NCI-H526 treated with DMSO at 0.1 percent for 48 hours (cell line): ENCODE data around the gene MUSTN1.

Source experiments
- DNase-seq: peaks from one replicate; lab custom pipeline; 2025; lab: John Stamatoyannopoulos, UW

The MUSTN1 gene

DNA sequence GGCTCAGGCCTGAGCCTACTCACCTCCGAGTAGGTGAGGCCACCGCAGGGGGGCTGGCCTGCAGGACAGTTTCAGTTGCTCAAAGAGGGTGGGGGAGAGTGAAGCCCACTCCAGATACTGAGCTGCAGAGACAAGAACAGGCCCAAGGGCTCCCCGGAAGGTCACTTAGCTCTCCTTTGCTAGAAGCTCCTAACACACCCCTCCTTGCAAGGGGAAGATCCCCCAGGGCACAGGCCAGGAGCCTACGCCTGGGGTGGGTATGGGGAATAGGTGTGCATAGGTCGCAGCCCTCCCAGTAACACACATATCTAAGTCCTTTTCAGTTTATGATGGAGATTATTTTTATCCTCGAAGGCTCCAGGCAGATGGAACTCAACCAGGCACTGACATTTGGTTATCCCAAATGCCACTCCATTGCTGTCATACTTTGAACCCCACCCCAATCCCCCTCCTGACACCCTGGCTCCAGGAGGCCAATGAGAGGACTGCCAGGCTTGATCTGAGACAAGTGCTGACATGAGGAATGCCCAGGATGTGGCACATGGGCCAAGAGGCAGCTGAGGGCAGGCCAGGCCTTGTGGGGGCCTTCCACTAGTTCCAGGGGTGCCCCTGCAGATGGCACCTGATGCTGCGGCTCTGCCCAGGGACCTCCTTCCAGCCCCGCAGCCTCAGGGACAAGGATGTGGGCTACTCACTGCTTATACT lies 1.1 kb upstream of the MUSTN1 start:
- no peak for DNase-seq

DNA sequence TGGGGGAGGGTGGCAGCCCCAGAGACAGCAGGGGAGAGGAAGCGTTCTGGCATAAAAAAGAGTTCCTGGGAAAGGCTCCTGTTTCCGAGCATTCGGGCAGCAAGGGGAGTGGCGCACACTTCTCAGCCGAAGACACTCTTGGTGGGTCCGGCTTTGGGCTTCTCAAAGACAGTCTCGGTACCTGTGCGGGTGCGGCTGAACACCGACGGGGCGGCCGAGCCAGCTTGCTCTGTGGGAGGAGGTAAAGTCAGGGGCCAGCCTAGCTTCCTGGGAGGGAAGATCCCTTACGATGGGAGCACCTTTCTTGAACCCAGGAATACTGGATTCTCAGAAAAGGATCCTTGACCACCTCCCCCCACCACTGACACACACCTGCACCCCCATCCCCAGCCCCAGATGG lies 1.6 kb downstream of the MUSTN1 start:
- no peak for DNase-seq

DNA sequence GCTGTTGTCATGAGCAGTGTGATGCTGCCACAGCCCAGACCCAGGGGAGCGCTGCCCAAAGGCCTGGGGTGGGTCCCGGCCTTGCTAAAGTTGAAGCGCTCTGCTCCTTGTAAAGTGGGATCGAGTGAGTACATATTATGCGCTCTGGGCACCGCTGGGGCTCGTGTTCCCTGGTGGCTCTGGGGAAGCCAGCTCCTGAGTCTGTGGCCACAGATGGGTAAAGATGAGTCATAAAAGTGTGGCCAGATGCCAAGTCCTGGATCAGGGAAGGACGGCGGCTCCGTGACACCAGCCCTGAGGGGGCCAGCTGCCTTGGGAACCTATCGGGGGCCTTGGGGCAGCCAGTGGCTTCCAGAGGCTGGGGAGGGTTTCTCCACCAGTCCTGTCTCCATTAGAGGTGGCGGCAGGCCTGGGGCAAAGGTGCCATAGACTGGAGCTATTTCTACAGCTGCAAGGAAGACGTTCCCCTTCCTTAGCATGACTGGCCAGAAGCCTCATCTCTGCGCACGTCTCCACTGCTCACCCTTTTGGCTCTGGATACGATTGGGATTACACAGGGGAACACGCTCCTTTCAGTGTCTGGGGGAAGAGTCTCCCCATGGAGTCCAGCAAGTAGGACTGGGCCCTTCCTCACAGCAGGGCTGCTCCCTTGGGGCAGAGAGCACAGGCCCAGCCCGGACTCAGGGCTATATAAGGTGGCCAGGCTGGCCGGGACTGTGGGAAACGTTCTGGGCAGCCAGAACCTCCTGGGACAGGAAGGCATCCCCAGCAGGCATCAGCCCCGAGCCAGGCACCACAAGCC lies 3.1 kb downstream of the MUSTN1 start:
- DNase-seq: no peak

DNA sequence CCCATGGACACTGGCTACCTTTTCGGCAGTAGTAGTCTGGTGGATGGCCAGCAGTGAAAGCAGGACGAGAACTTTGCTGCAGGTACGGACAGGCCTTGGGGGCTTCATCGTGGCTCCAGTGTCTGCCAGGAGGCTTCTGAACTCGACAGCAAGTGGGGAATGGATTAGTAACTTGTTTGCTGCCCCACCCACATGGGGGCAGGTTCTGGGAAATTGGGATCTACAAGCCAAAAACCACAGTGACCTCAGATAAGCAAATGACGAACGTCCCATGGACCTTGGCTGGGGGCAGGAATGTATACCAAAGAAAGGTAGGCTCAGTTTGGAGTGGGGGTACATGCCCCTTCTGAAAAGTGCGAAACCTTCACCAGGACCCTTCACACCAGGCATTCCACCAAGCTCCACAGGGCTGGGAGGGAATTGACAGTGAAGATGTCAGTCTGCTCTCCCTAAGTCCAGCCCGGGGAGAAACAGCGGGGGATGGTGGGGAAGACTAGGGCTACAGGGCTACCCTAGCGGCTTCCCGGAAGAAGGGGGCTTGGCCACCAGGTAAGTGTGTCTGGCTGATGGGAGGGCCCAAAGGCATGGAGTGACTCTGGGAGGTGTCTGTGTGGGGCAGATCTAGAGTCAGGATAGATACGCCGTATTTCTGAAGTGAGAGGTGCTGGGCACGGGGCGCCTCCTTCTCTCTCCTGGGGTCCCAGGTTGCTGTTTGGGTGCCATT lies 4.1 kb downstream of the MUSTN1 start, which contains the start of gene ITIH4:
Gene ITIH4 (minus strand): TSS at position 138 of the 724 bp plus-strand sequence. CDS start 30 bp downstream, at position 108.
- no peak for DNase-seq

DNA sequence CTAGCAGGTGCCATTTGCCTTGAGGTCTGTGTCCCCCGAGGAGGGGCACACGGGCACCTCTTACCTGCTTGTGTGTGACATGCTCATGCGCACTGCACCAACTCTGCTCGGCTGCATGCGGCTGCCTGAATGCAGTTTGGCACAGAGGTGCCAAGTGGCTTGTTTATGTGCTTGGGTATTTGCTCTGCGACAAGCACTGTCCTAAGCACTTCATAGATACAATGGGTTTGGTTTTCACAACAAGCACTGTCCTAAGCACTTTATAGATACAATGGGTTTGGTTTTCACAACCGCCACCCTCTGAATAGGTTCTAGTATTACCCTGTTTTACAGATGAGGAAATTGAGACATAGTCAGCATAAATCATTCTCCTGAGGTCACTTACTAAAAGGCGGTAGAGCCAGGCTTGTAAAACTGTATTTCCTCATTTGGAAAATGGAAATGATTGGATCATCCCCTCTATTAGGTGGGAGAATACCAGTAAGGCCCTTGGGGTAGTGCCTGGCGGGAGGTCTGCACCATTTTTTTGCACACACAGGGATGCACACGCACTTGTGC lies 4.8 kb downstream of the MUSTN1 start:
- DNase-seq: no peak

DNA sequence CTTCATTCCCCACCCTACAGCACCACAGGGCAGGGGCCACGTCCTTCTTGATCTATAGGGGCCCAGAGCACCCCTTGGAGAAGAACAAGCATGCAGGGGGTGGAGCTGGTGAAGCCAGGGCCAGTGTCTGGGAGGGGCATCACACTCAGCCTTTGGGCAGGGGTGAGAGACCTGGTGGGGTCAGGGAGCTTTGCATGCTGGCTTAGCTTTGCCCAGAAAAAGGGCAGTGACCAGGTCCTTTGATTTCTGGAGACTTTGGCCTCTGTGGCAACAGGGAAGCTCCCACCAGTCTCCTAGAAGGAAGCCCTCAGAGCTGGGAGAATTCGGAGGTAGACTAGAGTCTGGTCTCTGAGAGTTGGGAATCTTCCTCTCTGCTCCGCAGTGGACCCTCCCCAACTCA lies 5.3 kb downstream of the MUSTN1 start:
- no peak for DNase-seq

DNA sequence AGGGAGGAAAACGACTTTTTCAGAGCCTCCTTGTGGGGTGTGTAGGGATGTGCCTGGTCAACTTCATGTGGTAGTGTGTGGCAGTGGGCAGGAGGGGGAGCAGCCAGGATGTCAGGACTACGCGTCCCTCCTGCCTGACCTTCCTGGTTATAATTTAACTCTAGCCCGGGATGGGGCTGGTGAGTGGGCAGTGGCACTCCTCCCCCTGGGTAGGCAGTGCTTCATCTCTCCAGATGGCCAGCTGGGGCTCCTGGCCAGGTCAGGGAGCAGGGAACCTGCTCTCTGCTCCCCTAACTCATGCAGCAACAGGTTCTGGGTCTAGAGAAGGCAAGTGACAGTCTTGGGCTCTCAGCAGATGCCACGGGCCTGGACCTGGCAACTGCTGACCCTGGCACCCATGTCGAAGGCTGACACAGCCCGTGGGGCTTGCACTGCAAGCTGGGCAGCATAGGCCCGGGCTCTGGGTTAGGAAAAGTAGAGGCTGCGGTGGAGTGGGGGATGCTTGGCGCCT lies 6.9 kb downstream of the MUSTN1 start:
- no peak for DNase-seq

DNA sequence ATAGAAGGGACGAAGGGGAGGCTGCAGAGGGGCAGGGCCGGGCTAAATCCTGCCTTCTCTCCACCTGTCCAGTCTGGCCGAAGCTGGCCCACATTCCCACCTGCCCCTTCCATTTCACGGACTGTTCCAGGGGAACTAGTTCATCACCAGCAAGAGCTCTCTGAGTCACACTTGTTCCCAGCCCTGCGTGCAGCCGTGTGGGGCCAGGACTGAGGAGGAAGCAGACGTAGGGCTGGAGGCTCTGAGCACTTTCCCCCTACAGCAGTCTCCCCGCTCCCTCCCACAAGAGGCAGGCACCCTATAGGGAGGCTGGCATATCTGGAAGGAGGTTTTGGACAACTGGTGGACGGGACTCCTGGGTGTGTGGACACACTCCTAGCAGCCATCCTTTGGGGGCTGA lies 7.4 kb downstream of the MUSTN1 start:
- no peak for DNase-seq

DNA sequence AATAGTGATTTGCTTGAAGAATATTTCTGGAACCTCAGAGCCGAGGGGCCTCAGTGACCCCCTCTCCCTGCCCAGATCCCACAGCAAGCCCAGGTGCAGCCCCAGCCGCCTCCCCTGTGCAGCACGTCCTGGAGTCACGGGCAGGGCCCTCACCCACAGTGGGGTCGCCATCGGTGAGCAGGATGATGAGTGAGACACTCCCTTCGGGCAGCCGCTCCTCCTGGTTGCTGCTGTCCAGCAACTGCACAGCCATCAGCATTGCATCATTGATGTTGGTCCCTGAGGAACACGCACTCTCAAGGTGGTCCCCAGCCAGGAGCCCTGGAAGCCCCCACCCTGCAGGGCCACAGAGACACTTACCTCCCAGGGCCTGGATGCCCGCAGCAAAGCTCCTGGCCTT lies 10.8 kb downstream of the MUSTN1 start:
- no peak for DNase-seq

DNA sequence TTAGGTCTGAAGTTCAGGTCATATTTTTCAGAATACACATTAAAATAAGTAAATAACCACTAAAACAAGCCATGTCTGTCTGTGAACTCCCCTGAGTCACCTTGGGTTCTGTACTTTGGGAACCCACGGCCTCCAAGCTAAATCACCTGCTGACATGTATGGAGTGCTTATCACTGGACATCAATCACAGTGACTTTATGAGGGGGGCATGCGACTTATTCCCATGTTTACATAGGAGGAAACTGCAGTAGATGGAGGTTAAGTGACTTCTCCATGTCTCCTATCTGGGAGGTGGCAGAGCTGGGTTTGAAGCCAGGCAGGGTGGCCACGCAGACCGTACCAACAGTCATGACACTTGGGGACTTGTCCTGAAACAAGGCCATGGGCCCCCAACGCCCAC lies 12.5 kb downstream of the MUSTN1 start:
- no peak for DNase-seq

DNA sequence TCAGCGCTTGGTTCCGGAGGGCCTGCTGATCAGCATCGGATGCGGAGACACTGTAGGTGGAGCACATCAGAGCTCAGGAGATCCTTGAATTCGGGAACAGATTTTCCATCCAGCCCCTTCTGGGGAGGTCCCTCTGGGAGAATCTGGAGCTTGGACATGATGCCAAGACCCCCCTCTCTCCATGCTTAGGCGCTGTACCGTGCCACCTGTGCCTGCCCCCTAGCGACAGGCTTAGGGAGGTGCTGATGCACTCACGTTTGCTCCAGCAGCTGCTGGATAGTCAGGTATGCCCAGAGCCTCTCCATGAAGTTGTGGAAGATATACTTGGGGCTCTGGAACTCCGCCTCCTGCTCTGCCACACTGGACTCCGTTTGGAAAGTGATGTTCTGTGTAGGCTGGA lies 14.1 kb downstream of the MUSTN1 start:
- no peak for DNase-seq

DNA sequence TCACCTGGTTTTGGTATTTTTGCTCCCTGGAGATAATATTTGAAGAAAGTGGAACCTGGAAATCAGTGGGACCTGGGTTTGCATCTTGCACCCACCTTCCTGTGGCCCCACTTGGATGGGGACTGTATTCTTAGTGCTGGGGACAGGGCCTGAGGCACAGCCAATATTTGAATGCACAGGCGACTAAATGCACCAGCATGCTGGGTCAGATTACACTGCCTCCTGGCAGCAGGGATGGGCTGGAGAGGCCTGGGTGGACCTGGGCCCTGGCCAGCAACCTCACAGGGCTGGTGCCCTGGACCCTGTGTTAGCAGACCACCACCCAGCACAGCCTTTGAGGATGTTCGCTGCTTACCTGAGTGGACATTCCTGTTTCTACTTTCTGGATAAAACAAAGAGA lies 14.9 kb downstream of the MUSTN1 start:
- DNase-seq: no peak

DNA sequence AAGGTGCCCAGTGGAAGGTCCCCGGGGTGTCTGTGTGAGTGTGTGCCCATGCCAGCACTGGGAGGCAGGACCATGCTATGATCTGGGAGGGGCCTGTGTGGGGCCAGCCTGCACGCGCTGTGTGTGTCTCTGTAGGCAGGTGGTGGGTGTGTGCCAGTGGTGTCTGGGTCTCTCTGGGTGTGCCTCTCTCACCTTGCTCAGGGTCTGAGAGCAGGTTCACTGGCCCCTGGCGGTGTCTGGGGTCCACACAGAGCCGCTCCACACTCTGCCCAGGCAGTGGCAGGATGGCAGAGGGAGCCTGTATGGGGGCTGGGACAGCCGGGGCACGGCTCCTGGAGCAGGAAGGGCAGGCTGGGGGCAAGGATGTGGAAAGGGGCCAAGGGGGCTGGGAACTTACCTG lies 17.0 kb downstream of the MUSTN1 start:
- DNase-seq: no peak

DNA sequence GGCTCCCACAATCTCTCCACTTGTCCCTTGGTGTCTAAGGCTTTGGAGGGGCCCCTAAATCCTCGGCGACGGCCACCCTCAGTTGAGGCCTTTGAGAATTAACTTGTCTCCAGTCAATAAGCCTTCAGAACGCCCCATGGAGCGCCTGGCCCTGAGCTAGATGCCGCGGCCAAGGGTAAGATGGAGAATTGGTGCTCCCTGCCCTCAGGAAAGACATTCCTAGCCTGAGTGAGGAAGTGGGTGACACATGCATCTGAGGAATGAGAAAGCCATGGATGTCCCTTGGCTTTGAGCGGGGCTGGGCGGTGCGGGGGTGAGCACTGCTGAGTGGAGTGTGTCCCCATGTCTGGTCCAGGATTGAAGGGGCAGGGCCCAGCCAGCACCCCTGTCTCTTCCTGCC lies 17.6 kb downstream of the MUSTN1 start:
- no peak for DNase-seq

DNA sequence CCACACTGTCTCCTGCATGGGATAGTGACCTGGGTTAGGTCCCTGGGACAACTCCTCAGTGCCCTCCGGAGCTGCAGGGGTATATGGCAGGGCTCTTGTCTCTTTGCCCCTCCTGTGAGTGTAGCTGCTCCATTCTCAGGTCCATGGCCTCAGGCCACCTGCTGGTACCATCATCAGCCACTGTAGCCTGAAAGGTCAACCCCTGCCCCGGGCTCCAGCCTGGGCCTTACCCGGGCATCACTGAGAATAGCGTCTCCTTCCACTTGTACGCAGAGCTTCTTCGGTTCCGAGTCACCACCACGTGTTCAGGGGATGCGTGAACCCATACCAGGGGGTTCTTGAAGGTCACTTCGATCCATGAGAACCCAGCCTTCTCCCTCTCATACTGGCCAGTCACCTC lies 18.2 kb downstream of the MUSTN1 start:
- no peak for DNase-seq

DNA sequence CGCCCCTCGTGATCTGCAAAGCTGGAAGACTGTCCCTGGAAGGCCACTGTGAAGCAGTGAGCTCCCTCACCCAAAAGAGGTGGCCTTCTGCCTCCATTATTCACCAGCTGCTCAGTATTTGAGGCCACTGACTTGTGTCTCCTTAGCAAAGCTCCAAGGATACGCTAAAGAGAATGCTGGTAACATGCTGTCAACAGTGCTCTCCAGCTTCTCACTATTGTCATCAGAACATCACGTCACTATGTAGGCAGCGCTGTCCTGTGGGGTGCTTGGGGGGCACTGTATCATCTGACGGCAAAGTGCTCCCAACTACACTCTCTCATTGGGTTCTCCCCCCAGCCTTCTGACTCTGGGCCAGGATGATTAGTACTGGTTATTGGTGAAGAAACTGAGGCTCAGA lies 18.6 kb downstream of the MUSTN1 start:
- DNase-seq: no peak

DNA sequence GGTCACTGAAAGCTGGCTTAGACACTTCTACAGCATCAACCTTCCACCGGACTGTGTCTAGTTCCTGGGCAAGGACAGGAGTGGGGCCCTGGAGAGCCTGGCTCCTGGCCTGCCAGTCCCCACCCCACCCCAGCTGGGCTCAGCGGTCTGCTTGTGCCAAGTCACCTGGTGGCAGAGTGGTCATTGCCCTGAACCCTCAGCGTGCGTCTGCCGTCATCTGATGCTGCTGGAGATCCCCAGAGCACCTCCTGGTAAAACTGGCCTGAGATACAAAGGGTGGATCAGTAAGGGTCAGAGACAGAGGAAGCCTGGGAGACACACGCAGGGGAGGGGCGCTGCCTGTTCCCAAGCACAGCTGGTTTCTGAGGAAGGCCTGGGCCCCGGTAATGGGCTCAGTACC lies 21.0 kb downstream of the MUSTN1 start:
- DNase-seq: no peak

DNA sequence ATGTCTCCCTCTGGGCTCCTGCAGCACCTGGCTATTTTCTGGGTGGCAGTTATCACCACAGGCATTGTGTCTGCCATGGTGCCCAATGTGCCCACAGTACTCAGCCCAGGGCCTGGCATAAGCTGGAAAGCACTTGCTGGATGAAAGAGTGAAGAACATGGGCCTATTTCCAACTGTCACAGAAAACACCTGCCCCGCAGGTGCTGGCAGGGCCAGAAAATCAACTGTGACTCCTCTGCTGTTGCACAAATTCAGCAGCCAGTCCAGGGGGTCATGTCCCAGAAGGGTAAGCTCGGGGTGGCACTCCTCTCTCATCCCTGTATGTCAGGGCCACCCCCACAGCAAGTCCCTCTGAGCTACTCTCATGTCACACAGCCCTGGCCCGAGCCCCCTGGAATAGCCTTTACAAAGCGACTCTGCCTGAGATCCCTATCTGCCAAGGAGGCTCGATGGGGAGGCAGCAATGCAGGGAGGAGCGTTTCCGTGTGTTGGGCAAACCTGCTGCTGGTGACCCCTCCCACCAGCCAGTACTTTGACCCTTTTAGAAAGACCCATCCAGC lies 23.3 kb downstream of the MUSTN1 start:
- no peak for DNase-seq

DNA sequence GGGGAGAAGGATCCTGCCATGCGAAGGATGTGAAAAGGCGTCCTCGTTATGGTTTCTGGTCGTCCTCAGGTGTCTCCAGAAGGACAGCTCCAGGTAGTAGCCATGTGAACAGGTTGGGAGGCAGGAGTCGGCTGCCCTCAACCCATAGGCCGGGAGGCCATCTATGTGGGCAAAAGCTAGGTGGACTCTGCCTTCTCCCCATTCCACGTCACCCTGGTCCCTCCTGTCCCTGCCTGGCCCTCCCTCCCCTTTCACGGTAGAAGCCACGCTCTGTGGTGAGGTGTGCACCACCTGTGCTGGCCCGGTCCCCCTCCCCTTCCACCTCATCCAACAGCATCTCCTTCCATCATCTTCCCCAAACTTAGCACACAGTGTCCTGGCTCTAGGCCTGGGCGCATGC lies 23.9 kb downstream of the MUSTN1 start:
- no peak for DNase-seq

DNA sequence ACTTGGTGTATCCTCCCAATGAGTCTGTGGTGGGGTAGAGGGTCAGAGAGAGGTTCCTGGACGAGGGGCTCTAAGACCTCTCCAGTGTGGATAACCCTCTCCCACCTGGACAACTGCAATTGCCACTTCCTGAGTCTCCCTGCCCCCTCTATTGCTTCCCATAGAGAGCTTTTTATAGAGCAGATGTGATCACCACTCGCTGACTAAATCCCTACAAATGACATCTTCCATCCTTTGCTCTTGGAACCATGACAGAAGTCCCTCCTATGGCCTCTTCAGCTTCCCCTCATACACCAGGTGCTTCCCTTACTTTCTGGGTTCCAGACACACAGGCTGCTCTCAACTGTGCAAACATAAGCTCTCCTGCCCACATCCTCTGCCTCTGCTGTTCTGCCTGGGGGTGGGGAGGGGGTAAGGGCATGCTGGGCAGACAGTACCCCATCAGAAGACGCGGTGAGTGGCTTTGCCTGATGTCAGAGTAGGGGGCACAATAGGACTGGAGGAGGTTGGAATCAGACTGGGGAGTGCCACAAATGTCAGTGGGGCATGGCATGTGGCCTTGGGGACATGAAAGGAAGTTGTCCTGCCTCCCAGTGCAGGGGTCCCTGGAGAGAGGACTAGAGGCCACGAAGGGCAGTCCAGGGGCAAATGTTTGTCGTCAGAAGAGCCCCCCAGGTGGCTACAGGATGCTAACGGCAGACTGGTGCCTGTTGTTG lies 25.0 kb downstream of the MUSTN1 start:
- no peak for DNase-seq

DNA sequence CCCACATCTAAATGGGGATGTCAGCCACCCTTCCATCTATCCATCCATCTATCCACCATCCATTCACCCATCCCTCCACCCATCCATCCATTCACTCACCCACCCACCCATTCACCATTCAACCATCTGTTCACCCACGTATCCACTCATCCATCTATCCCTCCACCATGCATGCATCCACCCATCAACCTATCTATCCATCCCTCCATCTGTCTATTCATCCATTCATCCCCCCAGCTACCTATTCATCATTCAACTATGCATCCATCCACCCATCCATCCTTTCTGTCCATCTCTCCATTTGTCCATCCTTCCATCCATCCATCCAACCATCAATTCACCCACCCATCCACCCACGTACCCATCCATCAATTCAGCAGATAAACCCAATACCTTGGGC lies 25.7 kb downstream of the MUSTN1 start:
- no peak for DNase-seq
